Non-pigmented ciliary epithelial cell (primary cell): Measurements from ENCODE around the gene SCD5.

Experiments used
- DNase-seq: peaks from one replicate; pipeline ENCODE4 v3.0.0-alpha.2; 2010; ENCODE audit warnings: low read depth

The SCD5 gene

DNA sequence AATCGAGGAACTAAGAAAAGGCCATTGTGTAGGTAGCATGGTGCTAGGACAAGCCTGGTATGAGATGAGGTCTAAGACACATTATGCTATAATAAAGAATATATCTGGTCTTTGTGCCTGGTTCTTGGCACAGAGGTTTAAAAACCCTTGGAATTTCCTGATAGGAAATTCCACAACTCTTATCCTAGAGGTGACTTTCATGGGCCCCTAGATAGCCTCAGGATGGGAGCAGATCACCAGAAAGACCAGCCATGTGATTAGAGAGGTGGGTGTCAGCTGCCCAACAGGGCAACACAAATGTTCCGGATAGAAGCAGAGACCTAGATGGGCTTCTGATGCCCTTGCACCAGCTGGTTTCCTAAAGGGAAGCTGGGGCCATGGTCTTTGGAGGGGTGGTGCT is 107.2 kb downstream of the SCD5 start:
- no peak for DNase-seq

DNA sequence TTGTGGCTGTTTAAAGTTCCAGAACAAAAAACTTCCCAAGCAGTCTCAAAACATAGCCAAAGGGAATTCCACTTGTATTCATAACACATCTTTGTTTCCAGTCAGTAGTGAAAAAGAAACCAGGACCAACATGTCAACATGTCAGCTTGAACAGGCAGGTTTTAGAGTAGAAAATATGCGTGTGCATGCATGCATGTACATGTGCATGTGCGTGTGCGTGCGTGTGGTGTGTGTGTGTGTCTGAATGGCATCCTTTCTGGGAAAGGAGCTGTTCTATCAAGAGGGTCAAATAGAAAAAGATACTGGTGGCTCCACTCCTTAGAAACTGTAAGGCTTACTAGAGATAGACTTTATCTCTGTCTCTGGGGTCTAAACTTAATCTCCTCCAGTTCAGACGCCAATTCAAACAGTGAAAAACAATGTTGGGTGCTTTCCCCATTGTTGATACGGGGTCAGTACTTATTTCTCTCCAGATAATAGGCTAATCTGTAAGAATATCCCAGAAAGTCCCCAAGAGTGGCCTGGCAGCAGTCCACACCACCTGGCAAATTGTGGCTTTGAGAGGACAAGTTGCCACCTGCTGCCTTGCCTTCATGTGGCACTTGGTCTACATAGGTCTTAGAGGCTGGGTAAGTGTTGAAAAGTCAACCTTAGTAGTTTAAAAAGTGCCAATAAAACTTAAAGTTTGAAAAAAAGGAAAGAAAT is 110.4 kb downstream of the SCD5 start:
- no peak for DNase-seq

DNA sequence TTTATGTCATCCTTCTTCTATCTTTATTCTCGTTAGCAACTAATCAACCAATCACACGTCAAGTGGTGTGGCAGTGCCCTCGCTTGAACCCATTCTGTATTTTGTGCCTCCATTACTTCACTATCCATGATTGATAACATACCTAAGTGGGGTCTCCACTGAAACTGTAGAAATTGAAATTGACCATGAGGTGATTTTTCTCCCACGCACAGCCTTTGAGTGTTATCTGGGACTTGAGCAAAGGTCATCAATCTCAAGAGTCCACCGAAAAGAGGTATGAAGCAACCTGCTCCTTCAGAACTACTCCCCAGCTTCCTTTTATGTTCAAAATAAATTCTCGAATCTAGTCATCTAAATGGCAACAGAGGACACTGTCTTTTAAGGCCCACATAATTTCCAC is 111.1 kb downstream of the SCD5 start:
- no peak for DNase-seq

DNA sequence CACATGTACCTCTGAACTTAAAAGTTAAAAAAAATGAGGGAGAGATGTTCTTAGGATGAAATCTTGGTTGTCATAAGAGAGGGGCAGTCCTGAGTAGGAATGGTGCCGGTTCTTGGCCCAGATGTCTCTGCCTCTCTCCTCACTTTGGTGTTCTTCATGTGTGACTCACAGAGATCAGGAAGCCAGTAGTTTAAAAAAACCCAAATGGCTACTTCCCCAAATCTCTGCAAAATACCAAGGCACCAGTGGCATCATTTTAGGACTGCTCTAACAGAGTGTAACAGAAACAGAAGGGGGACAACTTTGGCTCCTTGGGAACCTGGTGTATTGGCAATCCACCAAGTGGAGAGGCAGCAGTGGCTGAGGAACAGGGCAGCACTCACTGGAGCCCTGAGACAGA is 116.8 kb downstream of the SCD5 start:
- no peak for DNase-seq

DNA sequence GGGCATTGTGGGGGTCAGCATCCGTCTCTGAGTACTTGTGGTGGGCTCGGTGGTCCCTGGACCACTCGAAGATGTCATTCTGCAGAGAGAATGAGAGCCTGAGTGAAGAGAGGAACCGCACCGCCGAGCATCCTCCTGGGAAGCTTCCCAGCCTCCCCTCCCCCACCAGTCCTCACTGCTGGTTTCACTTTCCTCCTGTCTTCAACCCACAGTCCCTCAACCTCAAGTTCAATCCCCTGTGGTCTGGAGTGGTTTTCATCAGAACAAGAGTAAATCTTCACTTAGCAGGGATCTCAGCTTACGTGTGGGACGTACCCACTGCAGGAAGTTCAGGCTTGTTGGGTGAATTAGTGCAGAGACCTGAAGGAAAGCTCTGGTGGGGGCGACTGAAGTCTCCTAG is 117.8 kb downstream of the SCD5 start:
- no peak for DNase-seq

DNA sequence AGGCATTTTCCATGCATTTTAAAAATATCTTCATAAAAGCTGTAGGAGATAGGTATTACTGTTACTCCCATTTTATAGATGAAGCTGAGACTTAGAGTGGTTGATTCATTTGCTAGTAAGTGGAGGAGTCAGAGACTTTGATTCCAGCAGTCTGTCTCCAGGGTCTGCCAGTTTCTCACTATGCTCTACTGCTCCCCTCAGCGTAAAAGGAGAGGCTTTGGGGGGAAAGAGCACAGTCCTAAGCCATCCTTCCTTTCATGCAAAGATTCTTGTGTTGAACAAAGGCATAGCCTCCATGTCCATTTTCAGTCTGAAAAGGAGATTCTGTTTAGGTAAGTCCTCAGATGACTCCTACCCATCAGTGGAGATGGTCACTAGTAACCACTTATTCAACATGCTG is 119.1 kb downstream of the SCD5 start:
- DNase-seq = no peak

DNA sequence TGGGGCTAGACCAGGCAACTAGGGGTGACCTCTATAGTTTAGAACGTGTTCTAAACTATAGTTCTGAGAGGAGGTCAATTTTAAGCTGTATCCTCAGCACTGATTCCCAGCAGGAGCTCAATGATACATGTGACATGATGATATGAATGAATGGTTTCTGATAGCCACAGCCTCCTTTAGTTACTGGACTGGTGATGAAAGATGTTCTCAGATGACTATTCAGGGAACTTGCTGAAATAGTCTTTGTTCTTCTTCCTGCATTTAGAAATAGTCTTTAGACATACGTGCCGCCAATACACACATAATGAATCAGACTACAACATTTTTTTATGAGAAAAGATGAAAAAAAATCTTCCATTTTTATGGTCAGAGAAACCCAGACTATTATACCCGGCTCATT is 120.5 kb downstream of the SCD5 start:
- DNase-seq = no peak

DNA sequence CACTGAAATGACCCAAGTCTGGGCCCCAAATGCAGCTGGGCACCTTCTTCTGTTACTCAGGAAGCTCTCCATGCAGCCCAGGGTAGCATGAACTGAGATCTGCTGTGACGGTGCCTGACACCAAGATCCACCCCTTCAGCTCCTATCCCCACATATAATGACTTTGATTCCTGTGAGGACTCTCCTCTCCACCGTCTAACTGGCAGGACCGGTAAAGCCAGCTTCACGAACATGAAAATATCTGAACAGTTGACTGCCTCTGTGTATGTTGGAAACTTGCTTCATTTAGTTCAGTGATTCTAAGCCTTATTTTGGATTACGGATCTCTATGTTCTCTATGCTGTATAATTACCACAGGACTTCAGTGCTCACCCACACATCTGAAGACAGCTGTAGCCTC is 121.3 kb downstream of the SCD5 start:
- no peak for DNase-seq

DNA sequence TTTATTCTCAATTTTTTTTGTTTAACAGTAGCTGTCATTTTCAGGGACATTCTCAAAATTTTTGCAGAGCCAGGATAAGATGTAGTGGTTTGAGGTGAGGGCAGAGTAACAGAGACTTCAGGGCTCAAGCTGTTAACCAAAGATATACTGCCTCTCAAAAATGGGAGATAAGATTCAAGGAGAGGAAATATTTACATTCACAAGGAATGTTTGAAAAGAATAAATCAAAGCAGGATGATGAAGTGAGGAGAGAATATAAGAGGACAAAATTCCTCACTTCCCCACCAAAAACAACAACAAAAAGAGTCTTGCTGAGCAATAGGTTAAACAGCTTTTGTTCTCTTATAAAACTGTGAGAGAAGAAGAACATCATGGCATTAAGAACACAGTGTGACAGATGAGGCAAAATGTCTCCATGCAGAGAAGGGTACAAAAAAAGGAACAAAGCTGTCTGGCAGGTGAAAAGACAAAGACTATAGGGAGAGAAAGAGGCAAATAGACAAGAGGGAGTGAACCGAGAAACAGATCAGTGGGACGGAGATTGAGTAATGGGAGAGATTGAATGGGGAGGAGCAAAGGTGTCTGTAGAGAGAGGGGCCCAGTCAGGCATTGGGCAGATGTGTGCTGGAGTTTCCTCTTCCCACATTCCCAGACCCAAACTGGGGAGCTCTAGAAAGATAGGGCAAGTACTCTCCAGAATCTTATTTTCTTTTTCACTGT is 130.7 kb downstream of the SCD5 start:
- no peak for DNase-seq

DNA sequence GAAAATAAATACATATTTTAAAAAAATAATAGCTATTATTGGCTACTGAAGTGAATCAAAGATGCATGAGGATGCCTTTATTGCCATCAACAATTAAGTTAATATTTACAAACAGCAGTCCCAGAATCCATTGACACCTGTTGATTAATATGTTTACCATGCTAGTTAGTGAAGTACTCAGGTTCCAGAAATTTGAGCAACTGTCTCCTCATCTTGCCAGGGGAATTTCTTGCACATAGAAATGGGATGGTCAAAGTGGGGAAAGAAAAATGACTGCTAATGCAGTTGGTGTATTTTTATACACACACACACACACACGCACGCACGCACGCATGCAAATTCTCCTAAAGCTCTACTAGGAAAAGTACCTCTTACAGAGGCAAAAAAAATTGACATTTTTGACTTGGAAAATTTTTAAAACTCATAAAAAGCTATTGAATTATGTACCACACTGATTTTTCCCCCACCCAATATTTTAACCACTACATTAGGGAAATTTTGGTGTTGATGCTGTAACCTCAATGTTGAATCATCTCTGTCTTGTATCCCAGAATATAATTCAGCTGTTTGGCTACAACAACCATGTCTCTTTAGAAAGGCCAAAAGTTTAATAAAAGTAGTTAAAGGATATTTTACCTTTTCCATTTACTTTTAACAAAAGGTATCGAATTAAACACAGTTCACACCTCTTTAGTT is 131.5 kb downstream of the SCD5 start:
- no peak for DNase-seq

DNA sequence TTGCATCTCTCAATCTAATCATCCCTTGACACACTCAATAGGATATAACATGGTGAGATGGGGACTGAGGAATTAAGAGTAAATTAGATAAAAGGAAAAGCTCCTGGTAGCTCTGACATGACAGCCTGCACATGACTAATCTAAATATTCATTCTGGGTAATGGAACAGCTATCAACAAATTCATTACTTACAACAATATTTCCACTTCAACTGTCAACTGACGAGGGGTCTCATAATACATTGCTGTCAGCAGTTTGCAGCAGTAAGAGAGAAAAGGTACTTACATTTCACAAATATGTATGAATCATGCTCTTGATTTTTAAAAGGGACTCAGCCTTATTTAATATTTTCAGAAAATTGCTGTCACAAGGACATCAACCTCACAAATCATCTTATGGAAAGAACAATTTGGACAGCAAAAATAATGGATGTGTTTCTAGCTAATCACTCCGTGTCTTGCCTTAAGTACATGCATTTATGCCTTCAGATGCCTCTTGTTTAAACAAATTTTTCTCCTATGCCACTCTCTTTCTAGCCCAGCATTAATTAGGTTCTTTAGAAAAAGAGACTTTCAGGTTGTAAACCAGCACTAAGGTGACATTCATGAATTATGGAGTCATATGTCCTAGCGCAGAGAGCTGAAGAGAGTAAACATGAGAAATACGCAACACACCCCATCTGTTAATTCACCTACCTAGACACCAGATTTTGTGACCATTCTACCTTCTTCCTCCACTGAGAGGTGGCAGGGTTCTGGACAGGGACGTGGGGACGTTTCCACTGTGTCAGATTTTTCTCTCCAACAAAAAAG is 137.2 kb downstream of the SCD5 start:
- DNase-seq = no peak

DNA sequence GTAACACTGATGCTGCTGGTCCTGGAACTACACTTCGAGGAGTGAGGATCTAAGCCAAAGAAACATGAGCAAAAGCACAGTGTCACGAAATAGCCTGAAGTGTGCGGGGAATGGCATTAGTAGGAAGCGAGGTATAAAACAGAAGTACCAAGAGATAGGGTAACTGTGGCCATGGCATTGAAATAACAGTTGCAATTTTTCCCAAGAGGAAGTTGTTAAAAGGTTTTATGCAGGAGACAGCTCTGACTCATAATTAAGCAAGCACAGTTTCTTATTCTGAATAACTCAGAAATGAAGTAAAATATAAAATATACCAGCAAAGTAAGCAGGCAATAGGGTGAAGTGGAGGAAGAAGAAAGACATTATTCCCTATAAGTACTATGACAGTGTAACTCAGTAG is 146.5 kb downstream of the SCD5 start:
- no peak for DNase-seq

DNA sequence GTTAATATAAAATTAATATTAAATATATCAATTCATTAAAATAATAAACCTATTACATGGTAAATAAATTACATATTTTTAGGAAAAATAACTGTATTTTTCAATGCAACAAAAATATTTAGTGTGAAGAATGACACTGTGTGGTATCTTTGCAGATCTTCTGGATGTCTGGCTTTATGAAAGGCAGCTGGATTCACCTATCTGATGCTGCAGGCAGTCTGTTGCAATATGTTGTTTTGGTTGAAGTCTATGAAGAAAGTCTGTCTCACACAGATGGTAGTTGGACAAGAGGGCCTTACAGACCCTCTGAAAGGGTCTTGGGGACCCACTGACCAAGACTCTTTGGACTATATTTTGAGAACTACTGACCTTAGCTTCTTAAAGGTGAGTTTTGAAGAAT is 147.7 kb downstream of the SCD5 start:
- DNase-seq = no peak

DNA sequence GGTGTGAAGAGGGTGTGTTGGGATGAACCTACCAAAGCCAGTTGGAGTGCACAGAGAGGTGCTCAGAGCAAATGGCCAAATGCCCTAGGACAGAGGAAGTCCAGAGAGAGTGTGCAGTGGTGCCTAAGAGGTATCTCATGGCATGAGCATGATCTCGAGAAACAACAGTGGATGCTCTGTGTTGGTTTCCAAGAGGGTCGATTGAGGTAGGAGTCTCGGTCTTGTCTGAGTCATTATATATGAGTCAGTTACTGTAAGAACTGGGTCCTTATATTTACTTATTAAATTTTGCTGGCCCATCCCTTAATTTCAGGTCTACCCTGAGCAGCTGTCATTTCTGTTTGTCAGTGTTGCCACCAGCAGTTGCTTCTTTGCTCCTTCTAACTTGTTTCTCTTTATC is 150.2 kb downstream of the SCD5 start:
- DNase-seq = no peak

DNA sequence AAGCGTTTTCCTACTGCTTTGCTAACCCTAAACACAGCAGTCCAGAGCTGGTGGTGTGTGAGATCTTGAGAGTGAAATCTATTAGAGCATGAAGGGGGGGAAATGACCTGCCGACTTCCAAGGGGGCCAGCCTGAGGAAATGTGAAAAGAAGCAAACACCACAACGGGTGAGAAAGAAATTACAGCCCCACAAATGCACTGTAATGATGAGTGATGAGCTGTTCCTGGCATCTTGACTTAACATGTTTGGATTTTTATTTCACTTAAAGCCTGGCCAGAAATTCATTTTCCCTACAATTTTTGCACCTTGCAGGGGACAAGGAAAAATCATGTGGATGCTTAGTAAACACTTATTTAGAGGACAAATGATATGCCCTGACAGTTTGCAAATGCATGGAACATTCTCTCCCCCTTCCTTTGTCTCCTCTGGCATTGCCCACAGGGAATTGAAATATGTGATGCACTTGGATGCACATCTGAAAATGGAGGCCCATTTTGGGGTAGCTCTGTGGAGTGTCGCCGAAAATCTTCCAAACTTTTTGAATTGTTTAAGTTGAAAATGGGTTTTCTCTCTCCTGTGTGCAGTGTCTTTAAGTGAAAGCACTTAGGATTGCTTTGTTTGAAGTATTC is 152.5 kb downstream of the SCD5 start:
- DNase-seq = no peak

DNA sequence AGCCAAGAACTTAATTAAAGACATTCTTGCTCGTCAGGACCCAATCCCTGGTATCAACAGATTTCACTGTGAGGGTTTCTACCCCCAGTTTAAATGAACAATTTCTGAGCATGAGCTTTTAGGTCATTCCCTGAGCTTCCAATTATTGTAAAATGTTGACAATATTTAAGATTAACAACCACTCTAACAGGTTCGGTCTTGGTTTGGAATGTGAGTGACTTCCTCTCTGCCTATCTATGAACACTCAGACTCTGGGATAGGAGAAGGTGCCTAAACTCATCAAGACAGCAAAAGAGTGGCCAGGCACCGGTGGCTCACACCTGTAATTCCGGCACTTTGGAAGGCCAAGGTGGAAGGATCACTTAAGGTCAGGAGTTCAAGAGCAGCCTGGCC is 153.9 kb downstream of the SCD5 start:
- no peak for DNase-seq

DNA sequence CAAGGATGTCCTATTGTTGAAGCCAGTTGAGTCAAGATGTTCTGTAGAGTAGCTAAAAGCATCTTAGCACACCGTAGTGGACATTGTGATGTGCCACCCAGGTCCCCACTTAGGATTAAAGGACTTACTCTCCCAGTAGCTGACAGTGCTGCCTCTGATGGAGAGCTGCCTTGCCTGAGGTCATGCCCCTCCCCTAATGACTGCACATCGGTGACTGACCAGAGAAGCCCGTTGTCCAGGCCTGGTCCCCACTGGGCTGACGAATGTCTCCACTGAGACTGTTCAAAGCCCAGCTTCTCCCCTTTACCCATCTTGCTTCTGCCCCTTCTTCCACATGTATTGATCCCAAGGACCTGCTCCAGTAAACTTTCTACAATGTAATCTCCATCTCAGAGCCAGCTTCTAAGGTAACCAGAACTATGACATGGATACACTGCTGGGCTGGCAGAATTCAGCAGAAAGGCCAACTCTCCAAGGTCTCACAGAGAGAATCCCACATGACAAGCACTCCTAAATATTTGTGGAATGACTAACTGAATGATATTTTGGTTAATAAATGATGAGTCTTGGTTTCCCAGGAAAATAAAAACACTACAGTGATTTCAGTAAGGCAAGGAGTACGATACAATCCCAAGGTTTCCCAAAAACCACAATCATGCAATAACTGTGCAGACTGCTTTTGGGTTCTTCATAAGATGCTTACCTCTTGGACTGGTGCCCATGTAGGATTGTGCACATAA is 154.4 kb downstream of the SCD5 start:
- no peak for DNase-seq

DNA sequence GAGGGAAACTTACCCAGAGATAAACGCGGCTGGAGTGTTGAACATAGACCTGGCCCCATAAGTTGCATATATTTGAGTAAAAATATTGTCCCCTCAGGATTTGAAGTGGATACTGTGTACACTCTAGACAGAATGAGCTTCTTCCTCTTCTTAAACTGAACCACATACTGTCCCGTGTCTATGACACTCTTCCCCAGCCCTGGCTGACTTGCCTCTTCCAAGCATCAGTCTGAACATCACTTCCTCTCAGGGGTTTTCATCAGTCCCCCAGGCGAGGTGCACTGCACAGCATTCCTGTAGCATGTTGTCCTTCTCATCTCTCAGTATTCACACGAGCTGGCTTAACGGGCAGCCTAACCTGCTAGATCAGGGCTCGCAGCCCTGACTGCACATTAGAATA is 156.3 kb downstream of the SCD5 start:
- DNase-seq = no peak

DNA sequence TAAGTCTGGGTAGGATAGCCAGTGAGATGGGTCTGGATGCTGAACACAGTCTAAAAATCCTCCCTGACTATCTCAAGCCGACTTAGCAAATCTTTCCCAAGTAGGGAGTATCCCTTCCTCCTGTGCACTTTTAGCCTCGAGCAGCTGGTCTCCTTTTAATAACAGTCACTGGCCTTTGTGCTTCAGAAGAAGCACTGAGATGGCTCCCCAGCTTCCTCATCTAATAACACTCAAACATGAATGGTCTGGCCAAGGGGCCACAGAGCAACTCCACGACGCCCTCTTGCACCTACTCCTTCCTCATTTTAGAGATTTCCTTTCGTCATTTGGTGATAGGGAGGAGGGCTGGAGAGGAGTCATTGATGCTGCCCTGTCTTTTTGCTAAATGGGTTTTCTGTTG is 158.1 kb downstream of the SCD5 start:
- no peak for DNase-seq

DNA sequence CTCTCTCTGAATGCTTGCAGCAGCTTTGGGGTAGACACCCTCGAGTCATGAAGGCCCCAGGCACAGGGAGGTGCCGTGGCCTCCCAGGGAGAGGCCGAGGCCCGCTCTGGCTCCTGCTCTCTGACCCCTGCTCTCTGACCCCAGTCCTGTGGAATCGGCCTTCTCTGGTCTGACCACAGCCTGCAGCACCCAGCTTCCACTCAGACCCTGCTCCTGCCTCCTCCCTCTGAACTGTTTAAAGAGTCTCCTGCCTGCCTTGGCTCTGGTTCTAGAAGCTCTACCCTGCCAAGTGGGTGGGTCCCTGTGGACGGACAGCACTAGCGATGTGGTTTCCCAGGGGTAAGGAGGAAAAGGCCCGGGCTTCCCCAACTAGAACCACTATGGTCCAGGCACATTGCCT is 158.6 kb downstream of the SCD5 start:
- DNase-seq = no peak

DNA sequence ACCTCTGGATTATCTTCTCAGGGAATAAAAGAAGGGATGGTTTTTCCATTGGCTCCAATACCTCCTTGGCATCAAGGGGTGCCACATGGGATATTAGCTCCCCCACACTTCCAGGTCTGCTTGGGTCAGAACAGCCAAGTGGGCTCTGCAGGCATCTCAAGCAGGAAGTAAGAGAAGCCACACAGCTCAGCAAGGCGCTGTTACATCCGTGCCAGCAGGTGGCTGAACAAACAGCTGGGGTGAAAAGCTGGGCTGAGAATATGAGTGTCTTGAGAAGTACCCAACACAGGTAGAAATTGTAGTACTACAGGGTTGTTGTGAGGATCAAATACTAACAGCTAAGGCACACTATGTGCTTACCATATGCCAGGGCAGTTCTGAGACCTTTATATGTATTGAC is 160.1 kb downstream of the SCD5 start:
- no peak for DNase-seq
